ENCODE results near the gene CSRNP3. TPM values are rescaled to one million over a fixed set of nuclear protein-coding genes. Genes with fewer than 3 reads are reported as not detected.
"Not testable (repeated sequence)": the region's sequence is repeated elsewhere in the genome, so short reads cannot be mapped to it uniquely, and the experiment has no call there.

Gene CSRNP3
- total RNA-seq, 1 experiment from 2014 or later = 2.7 TPM

GRCh38 chr2:165587335-165587938 lies 117.9 kb downstream of the CSRNP3 start:
- no peak for DNase-seq (ENCODE audit: low read depth)

GRCh38 chr2:165590999-165591398 lies 121.5 kb downstream of the CSRNP3 start:
- not testable (repeated sequence) for DNase-seq (ENCODE audit: low read depth)

GRCh38 chr2:165593081-165593480 lies 123.6 kb downstream of the CSRNP3 start:
- DNase-seq (ENCODE audit: low read depth) = no peak

- no peak for DNase-seq (ENCODE audit: low read depth)
These were observed 124.9 kb downstream of the CSRNP3 start for GRCh38 chr2:165594231-165594934.

GRCh38 chr2:165594935-165595255 lies 125.4 kb downstream of the CSRNP3 start:
- DNase-seq (ENCODE audit: low read depth) = no peak

- DNase-seq (ENCODE audit: low read depth) = no peak
These were observed 127.3 kb downstream of the CSRNP3 start for GRCh38 chr2:165596788-165597187.

- DNase-seq (ENCODE audit: low read depth) = no peak
These were observed 131.8 kb downstream of the CSRNP3 start for GRCh38 chr2:165601065-165601830.

- DNase-seq (ENCODE audit: low read depth) = no peak
These were observed 132.5 kb downstream of the CSRNP3 start for GRCh38 chr2:165601928-165602521.

GRCh38 chr2:165609672-165610071 lies 140.2 kb downstream of the CSRNP3 start:
- no peak for DNase-seq (ENCODE audit: low read depth)

- no peak for DNase-seq (ENCODE audit: low read depth)
These were observed 141.1 kb downstream of the CSRNP3 start for GRCh38 chr2:165610591-165611029.

GRCh38 chr2:165617741-165618481 lies 148.4 kb downstream of the CSRNP3 start:
- no peak for DNase-seq (ENCODE audit: low read depth)

- DNase-seq (ENCODE audit: low read depth) = no peak
These were observed 149.3 kb downstream of the CSRNP3 start for GRCh38 chr2:165618806-165619205.

GRCh38 chr2:165621086-165621560 lies 151.6 kb downstream of the CSRNP3 start:
- peak; percentile 31 for DNase-seq (ENCODE audit: low read depth)

- DNase-seq (ENCODE audit: low read depth) = no peak
These were observed 153.7 kb downstream of the CSRNP3 start for GRCh38 chr2:165623161-165623560.

- no peak for DNase-seq (ENCODE audit: low read depth)
These were observed 154.4 kb downstream of the CSRNP3 start for GRCh38 chr2:165623783-165624469.

- DNase-seq (ENCODE audit: low read depth) = no peak
These were observed 154.9 kb downstream of the CSRNP3 start for GRCh38 chr2:165624470-165624800.

- DNase-seq (ENCODE audit: low read depth) = peak; percentile 52
These were observed 158.0 kb downstream of the CSRNP3 start for GRCh38 chr2:165627470-165627869.

GRCh38 chr2:165629776-165630175 lies 160.3 kb downstream of the CSRNP3 start:
- no peak for DNase-seq (ENCODE audit: low read depth)

GRCh38 chr2:165630236-165630635 lies 160.7 kb downstream of the CSRNP3 start:
- no peak for DNase-seq (ENCODE audit: low read depth)

GRCh38 chr2:165631089-165631488 lies 161.6 kb downstream of the CSRNP3 start:
- no peak for DNase-seq (ENCODE audit: low read depth)

- DNase-seq (ENCODE audit: low read depth) = no peak
These were observed 163.1 kb downstream of the CSRNP3 start for GRCh38 chr2:165632594-165632993.
